H9 (cell line): ENCODE data around the gene AP5M1. TPM values are rescaled to one million over a fixed set of nuclear protein-coding genes. Genes with fewer than 3 reads are reported as not detected.

Experiments
- DNase-seq: peaks from one replicate; pipeline ENCODE4 v3.0.0-alpha.2; 2017
- H2AFZ ChIP-seq: one replicate; pipeline ENCODE4 v1.6.1; 2013; ENCODE audit warnings: mild to moderate bottlenecking, low read length, control low read depth, moderate library complexity
- H2AK5ac ChIP-seq: 2 replicates; pipeline ENCODE4 v1.6.1; 2013; ENCODE audit warnings: low read length, control low read depth, mixed read lengths; ENCODE audit not compliant: insufficient read length
- H2BK120ac ChIP-seq: one replicate; pipeline ENCODE4 v1.6.1; 2013; ENCODE audit warnings: low read depth, mild to moderate bottlenecking, low read length, control low read depth, inconsistent platforms; ENCODE audit not compliant: poor library complexity, severe bottlenecking
- H2BK12ac ChIP-seq: 2 replicates; pipeline ENCODE4 v1.6.1; 2013; ENCODE audit warnings: low read length, control low read depth, mixed read lengths, low read depth; ENCODE audit not compliant: insufficient read length
- H2BK15ac ChIP-seq: 2 replicates; pipeline ENCODE4 v1.6.1; 2013; ENCODE audit warnings: low read depth, low read length, control low read depth
- H2BK20ac ChIP-seq: one replicate; pipeline ENCODE4 v1.6.1; 2013; ENCODE audit warnings: low read depth, mild to moderate bottlenecking, low read length, control low read depth, inconsistent platforms; ENCODE audit not compliant: poor library complexity, severe bottlenecking
- H2BK5ac ChIP-seq: 2 replicates; pipeline ENCODE4 v1.6.1; 2013; ENCODE audit warnings: low read length, control low read depth, mixed read lengths; ENCODE audit not compliant: insufficient read length
- H3K14ac ChIP-seq: 2 replicates; pipeline ENCODE4 v1.6.1; 2013; ENCODE audit warnings: low read length, control low read depth; ENCODE audit not compliant: insufficient read depth
- H3K18ac ChIP-seq: 2 replicates; pipeline ENCODE4 v1.6.1; 2013; ENCODE audit warnings: low read depth, mild to moderate bottlenecking, mixed read lengths, low read length, control low read depth; ENCODE audit not compliant: insufficient read length
- H3K23ac ChIP-seq: 2 replicates; pipeline ENCODE4 v1.6.1; 2013; ENCODE audit warnings: low read length, control low read depth, mixed read lengths, low read depth; ENCODE audit not compliant: insufficient read length
- H3K23me2 ChIP-seq: 2 replicates; pipeline ENCODE4 v1.6.1; 2013; ENCODE audit warnings: low read depth, mild to moderate bottlenecking, mixed read lengths, low read length, control low read depth; ENCODE audit not compliant: insufficient read length, poor library complexity, severe bottlenecking
- H3K27ac ChIP-seq: 2 replicates; pipeline ENCODE4 v1.5.1; 2013; ENCODE audit warnings: low read length, control low read depth, mixed read lengths, low read depth; ENCODE audit not compliant: insufficient read length
- H3K27me3 ChIP-seq: 2 replicates; pipeline ENCODE4 v1.6.1; 2013; ENCODE audit warnings: low read length, control low read depth, inconsistent platforms; ENCODE audit not compliant: insufficient read depth
- H3K4ac ChIP-seq: 2 replicates; pipeline ENCODE4 v1.6.1; 2013; ENCODE audit warnings: low read depth, mild to moderate bottlenecking, control low read depth, inconsistent platforms, low read length, moderate library complexity
- H3K4me1 ChIP-seq: 2 replicates; pipeline ENCODE4 v1.6.1; 2013; ENCODE audit warnings: low read length, control low read depth, inconsistent platforms; ENCODE audit not compliant: insufficient read depth
- H3K4me2 ChIP-seq: 2 replicates; pipeline ENCODE4 v1.6.1; 2013; ENCODE audit warnings: low read length, control low read depth, mixed read lengths; ENCODE audit not compliant: insufficient read length, insufficient read depth
- H3K56ac ChIP-seq: 2 replicates; pipeline ENCODE4 v1.6.1; 2013; ENCODE audit warnings: low read depth, mild to moderate bottlenecking, mixed read lengths, low read length, control low read depth; ENCODE audit not compliant: insufficient read length
- H3K79me1 ChIP-seq: 2 replicates; pipeline ENCODE4 v1.6.1; 2013; ENCODE audit warnings: low read depth, mild to moderate bottlenecking, moderate library complexity, low read length, control low read depth, inconsistent platforms; ENCODE audit not compliant: insufficient read depth, poor library complexity, severe bottlenecking
- H3K79me2 ChIP-seq: 2 replicates; pipeline ENCODE4 v1.6.1; 2013; ENCODE audit warnings: low read length, control low read depth, inconsistent platforms; ENCODE audit not compliant: insufficient read depth
- H3K9ac ChIP-seq: 2 replicates; pipeline ENCODE4 v1.6.1; 2013; ENCODE audit warnings: low read length, control low read depth, mixed read lengths; ENCODE audit not compliant: insufficient read length; ENCODE audit errors: extremely low read depth
- H3K9me3 ChIP-seq: one replicate; pipeline ENCODE4 v1.6.1; 2013; ENCODE audit warnings: low read depth, low read length, inconsistent platforms; ENCODE audit not compliant: control insufficient read depth
- H3T11ph ChIP-seq: one replicate; pipeline ENCODE4 v1.6.1; 2013; ENCODE audit warnings: mild to moderate bottlenecking, low read length, control low read depth, inconsistent platforms
- H4K20me1 ChIP-seq: one replicate; pipeline ENCODE4 v1.6.1; 2013; ENCODE audit not compliant: control insufficient read depth, insufficient read length, insufficient read depth
- H4K5ac ChIP-seq: 2 replicates; pipeline ENCODE4 v1.6.1; 2013; ENCODE audit warnings: low read depth, mild to moderate bottlenecking, mixed read lengths, low read length, control low read depth; ENCODE audit not compliant: insufficient read length
- H4K8ac ChIP-seq: replicated peaks from 2 replicates; pipeline ENCODE4 v1.6.1; 2013; ENCODE audit warnings: low read length, control low read depth, mixed read lengths, low read depth; ENCODE audit not compliant: insufficient read length
- H4K91ac ChIP-seq: 2 replicates; pipeline ENCODE4 v1.6.1; 2013; ENCODE audit warnings: low read depth, mild to moderate bottlenecking, moderate library complexity, mixed read lengths, low read length, control low read depth; ENCODE audit not compliant: insufficient read length
- H3K27ac Mint-ChIP-seq, 3 experiments: 2 replicates in 2 of 3; 3 replicates in 1 of 3; pipeline ENCODE4 v1.8.0; 2020 to 2021; ENCODE audit warnings: mixed read lengths in 3 of 3, mild to moderate bottlenecking in 1 of 3, moderate library complexity in 1 of 3
- H3K27me3 Mint-ChIP-seq: 2 replicates; pipeline ENCODE4 v1.8.0; 2021; ENCODE audit warnings: low read depth, mild to moderate bottlenecking, moderate library complexity, mixed read lengths
- H3K36me3 Mint-ChIP-seq, 3 experiments: 2 replicates in 2 of 3; 3 replicates in 1 of 3; pipeline ENCODE4 v1.8.0; 2020 to 2021; ENCODE audit warnings: low read depth in 3 of 3, mixed read lengths in 3 of 3; ENCODE audit not compliant: insufficient read depth in 1 of 3
- H3K4me1 Mint-ChIP-seq, 2 experiments: 2 replicates each; pipeline ENCODE4 v1.8.0; 2020; ENCODE audit warnings: mixed read lengths in 2 of 2
- H3K4me3 Mint-ChIP-seq, 2 experiments: 2 replicates in 1 of 2; 3 replicates in 1 of 2; pipeline ENCODE4 v1.8.0; 2020 to 2021; ENCODE audit warnings: mild to moderate bottlenecking in 2 of 2, mixed read lengths in 2 of 2, moderate library complexity in 1 of 2
- H3K9me3 Mint-ChIP-seq, 2 experiments: 2 replicates in 1 of 2; 3 replicates in 1 of 2; pipeline ENCODE4 v1.8.0; 2020; ENCODE audit warnings: mild to moderate bottlenecking in 2 of 2, mixed read lengths in 2 of 2, moderate library complexity in 1 of 2
- WGBS: extraction: QIAGEN DNeasy Blood & Tissue Kit; methylation state at CpG from one replicate; pipeline ENCODE4 v1.1.7; 2013; ENCODE audit warnings: missing lambda C conversion rate, low lambda C conversion rate, mixed read lengths; ENCODE audit not compliant: insufficient read length; ENCODE audit errors: extremely low coverage; 5-methylcytosine and 5-hydroxymethylcytosine counted together
- total RNA-seq: library from RNA; stranded (reverse); gene quantifications from 2 replicates; pipeline ENCODE4 v1.2.1, GENCODE V29; 2021
- TF ChIP-seq, protein P1 (sequence below): fragments of 200-600 bp; sonication (generic); conservative IDR thresholded peaks from 3 replicates; pipeline ENCODE4 v1.8.0; 2021; ENCODE audit warnings: antibody characterized with exemption, mild to moderate bottlenecking

Gene AP5M1
- total RNA-seq, 1 experiment from 2014 or later = 42.6 TPM

- H2BK20ac ChIP-seq = no peak overlapping the region
- TF ChIP-seq, protein P1, sequence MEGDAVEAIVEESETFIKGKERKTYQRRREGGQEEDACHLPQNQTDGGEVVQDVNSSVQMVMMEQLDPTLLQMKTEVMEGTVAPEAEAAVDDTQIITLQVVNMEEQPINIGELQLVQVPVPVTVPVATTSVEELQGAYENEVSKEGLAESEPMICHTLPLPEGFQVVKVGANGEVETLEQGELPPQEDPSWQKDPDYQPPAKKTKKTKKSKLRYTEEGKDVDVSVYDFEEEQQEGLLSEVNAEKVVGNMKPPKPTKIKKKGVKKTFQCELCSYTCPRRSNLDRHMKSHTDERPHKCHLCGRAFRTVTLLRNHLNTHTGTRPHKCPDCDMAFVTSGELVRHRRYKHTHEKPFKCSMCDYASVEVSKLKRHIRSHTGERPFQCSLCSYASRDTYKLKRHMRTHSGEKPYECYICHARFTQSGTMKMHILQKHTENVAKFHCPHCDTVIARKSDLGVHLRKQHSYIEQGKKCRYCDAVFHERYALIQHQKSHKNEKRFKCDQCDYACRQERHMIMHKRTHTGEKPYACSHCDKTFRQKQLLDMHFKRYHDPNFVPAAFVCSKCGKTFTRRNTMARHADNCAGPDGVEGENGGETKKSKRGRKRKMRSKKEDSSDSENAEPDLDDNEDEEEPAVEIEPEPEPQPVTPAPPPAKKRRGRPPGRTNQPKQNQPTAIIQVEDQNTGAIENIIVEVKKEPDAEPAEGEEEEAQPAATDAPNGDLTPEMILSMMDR = no peak
- H3K4me3 Mint-ChIP-seq = no peak overlapping the region
- no peak overlapping the region for H3K18ac ChIP-seq
- no peak overlapping the region for H3K27ac Mint-ChIP-seq
- H3K4me2 ChIP-seq = no peak overlapping the region
- H2BK5ac ChIP-seq = no peak overlapping the region
- no peak overlapping the region for H4K5ac ChIP-seq
- no peaks in the 10 kb centered on the region for H3K4me1 ChIP-seq
- no peak overlapping the region for H3K56ac ChIP-seq
- DNase-seq = no peak
- H3K9me3 ChIP-seq = no peaks in the 10 kb centered on the region
- H2BK12ac ChIP-seq = no peak overlapping the region
- no peaks in the 10 kb centered on the region for H3K23me2 ChIP-seq
- no peaks in the 10 kb centered on the region for H4K20me1 ChIP-seq
- no peak overlapping the region for H4K91ac ChIP-seq
- no peak overlapping the region for H3K4ac ChIP-seq
- no peaks in the 10 kb centered on the region for H3K79me1 ChIP-seq
- H3K27me3 ChIP-seq = no peaks in the 10 kb centered on the region
- no peaks in the 10 kb centered on the region for H3K27me3 Mint-ChIP-seq
- no peaks in the 10 kb centered on the region for H3K9me3 Mint-ChIP-seq
- no peaks in the 10 kb centered on the region for H3K79me2 ChIP-seq
- no peak overlapping the region for H2AK5ac ChIP-seq
- no peak overlapping the region for H2BK120ac ChIP-seq
- peaks cover 5 to 8% of the 10 kb centered on the region in 2 experiments; a peak in 2 of 4 replicates for H3K4me1 Mint-ChIP-seq
- no peak overlapping the region for H3K14ac ChIP-seq
- no CpG with 5 or more reads among the region's 2 CpGs for WGBS
- H2BK15ac ChIP-seq = no peak overlapping the region
- no peak overlapping the region for H3T11ph ChIP-seq
- H3K9ac ChIP-seq = no peak overlapping the region
- H2AFZ ChIP-seq = no peak overlapping the region
- no peak overlapping the region for H3K27ac ChIP-seq
- no peak overlapping the region for H4K8ac ChIP-seq
- peaks cover 0 to 34% (median 5%) of the 10 kb centered on the region in 3 experiments; a peak in 5 of 7 replicates for H3K36me3 Mint-ChIP-seq
- H3K23ac ChIP-seq = no peak overlapping the region
Measured at GRCh38 chr14:57287745-57288144, 19.0 kb downstream of the AP5M1 start.
